Stimulated activated CD4-positive, alpha-beta T cell treated with anti-CD3 and anti-CD28 coated beads, Interleukin-1b, Interleukin-23, amount 100 ng/mL, for 1 hour (primary cell): ENCODE measurements around the gene MRM2.

ENCODE experiments used
- DNase-seq, 2 donors: peaks; one replicate each; pipeline ENCODE4 v3.0.0-alpha.2; 2020; ENCODE audit warnings: low read depth in 2 of 2

The MRM2 gene

GRCh38 chr7:2222516-2222915 lies 19.5 kb downstream of the MRM2 start:
- no peak for DNase-seq

GRCh38 chr7:2220954-2221353 lies 21.1 kb downstream of the MRM2 start:
- DNase-seq: no peak

- no peak for DNase-seq
Observed at GRCh38 chr7:2220506-2220905, 21.5 kb downstream of the MRM2 start.

GRCh38 chr7:2220030-2220429 lies 22.0 kb downstream of the MRM2 start:
- no peak for DNase-seq

- DNase-seq: no peak
Observed at GRCh38 chr7:2219606-2220005, 22.4 kb downstream of the MRM2 start.

- no peak for DNase-seq
Observed at GRCh38 chr7:2219136-2219535, 22.9 kb downstream of the MRM2 start.

- no peak for DNase-seq
Observed at GRCh38 chr7:2218444-2218785, 23.6 kb downstream of the MRM2 start.

GRCh38 chr7:2217716-2218443 lies 24.1 kb downstream of the MRM2 start:
- DNase-seq: no peak

GRCh38 chr7:2217206-2217605 lies 24.8 kb downstream of the MRM2 start:
- DNase-seq: no peak

GRCh38 chr7:2215851-2216250 lies 26.2 kb downstream of the MRM2 start:
- no peak for DNase-seq

GRCh38 chr7:2214636-2215035 lies 27.4 kb downstream of the MRM2 start:
- no peak for DNase-seq

GRCh38 chr7:2213551-2214215 lies 28.3 kb downstream of the MRM2 start:
- no peak for DNase-seq

GRCh38 chr7:2212906-2213305 lies 29.1 kb downstream of the MRM2 start:
- no peak for DNase-seq

- DNase-seq: no peak
Observed at GRCh38 chr7:2211926-2212325, 30.1 kb downstream of the MRM2 start.

- no peak for DNase-seq
Observed at GRCh38 chr7:2211259-2211880, 30.6 kb downstream of the MRM2 start.

GRCh38 chr7:2210551-2211258 lies 31.3 kb downstream of the MRM2 start:
- DNase-seq: no peak

GRCh38 chr7:2209961-2210323 lies 32.1 kb downstream of the MRM2 start:
- DNase-seq: no peak

- DNase-seq: peak in 1 of 2 donors; percentile 11
Observed at GRCh38 chr7:2209146-2209960, 32.7 kb downstream of the MRM2 start.

- no peak for DNase-seq
Observed at GRCh38 chr7:2208712-2209111, 33.3 kb downstream of the MRM2 start.

- DNase-seq: no peak
Observed at GRCh38 chr7:2205036-2205780, 36.8 kb downstream of the MRM2 start.

- no peak for DNase-seq
Observed at GRCh38 chr7:2204446-2204845, 37.6 kb downstream of the MRM2 start.
